Naive B cell (primary cell): ENCODE measurements around the gene HECTD4. TPM values are rescaled to one million over a fixed set of nuclear protein-coding genes. Genes with fewer than 3 reads are reported as not detected.
"Not testable (repeated sequence)": the region's sequence is repeated elsewhere in the genome, so short reads cannot be mapped to it uniquely, and the experiment has no call there.

ENCODE experiments used
- ATAC-seq, 2 donors: fragments of 150-1000 bp; cut with Tn5 transposase; 2 replicates each; pipeline ENCODE4 v1.10.0; 2021; ENCODE audit warnings: low read depth in 2 of 2, mild to moderate bottlenecking in 2 of 2, moderate library complexity in 2 of 2
- DNase-seq: peaks from one replicate; pipeline ENCODE4 v3.0.0; 2022
- H3K27ac Mint-ChIP-seq, 6 donors: one replicate each; pipeline ENCODE4 v1.8.0; 2020 to 2022; ENCODE audit warnings: mild to moderate bottlenecking in 6 of 6, mixed read lengths in 6 of 6, moderate library complexity in 5 of 6, inconsistent platforms in 2 of 6
- H3K27me3 Mint-ChIP-seq, 3 donors: one replicate each; pipeline ENCODE4 v1.8.0; 2021 to 2022; ENCODE audit warnings: mixed read lengths in 3 of 3, mild to moderate bottlenecking in 1 of 3
- H3K36me3 Mint-ChIP-seq, 2 donors: one replicate each; pipeline ENCODE4 v1.8.0; 2020 to 2022; ENCODE audit warnings: mixed read lengths in 2 of 2, inconsistent platforms in 1 of 2, mild to moderate bottlenecking in 1 of 2
- H3K4me1 Mint-ChIP-seq, 3 donors: one replicate each; pipeline ENCODE4 v1.8.0; 2020 to 2022; ENCODE audit warnings: mixed read lengths in 3 of 3, inconsistent platforms in 1 of 3, mild to moderate bottlenecking in 1 of 3, moderate library complexity in 1 of 3
- H3K4me3 Mint-ChIP-seq, 8 donors: one replicate each; pipeline ENCODE4 v1.8.0; 2020 to 2022; ENCODE audit warnings: mild to moderate bottlenecking in 8 of 8, mixed read lengths in 8 of 8, moderate library complexity in 8 of 8, inconsistent platforms in 2 of 8
- H3K9me3 Mint-ChIP-seq, 7 donors: one replicate each; pipeline ENCODE4 v1.8.0; 2020 to 2022; ENCODE audit warnings: mixed read lengths in 7 of 7, mild to moderate bottlenecking in 5 of 7, inconsistent platforms in 2 of 7, moderate library complexity in 1 of 7
- polyA plus RNA-seq, 6 donors: library from polyadenylated mRNA; unstranded; fragments of 300-500 nt; fragmentation: Illumina TruSeq; gene quantifications; one replicate each; pipeline ENCODE4 v1.2.3, GENCODE V29; 2021; ENCODE audit warnings: low read depth in 6 of 6

HECTD4 gene
- polyA plus RNA-seq, 6 donors from 2014 or later, result 6.1 to 19.1 (median 8.0) TPM

DNA sequence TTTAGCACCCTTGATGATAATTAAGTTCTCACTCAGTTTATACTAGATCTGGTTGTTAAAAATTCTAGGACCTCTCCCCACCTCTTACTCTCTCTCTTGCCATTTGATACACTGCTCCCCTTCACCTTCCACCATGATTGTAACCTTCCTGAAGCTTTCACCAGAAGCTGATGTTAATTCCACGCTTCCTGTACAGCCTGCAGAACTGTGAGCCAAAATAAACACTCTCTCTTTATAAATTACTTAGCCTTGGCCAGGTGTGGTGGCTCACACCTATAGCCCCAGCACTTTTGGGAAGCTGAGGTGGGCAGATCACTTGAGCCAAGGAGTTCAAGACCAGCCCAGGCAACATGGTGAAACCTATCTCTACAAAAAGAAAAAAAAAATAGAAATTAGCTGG lies 11.1 kb upstream of the HECTD4 start:
- peaks cover 0 to 9% (median 6%) of the 10 kb centered on the region in 7 donors for H3K9me3 Mint-ChIP-seq
- no peaks in the 10 kb centered on the region for H3K4me1 Mint-ChIP-seq
- DNase-seq (no peak), ATAC-seq (no peak)
- H3K36me3 Mint-ChIP-seq, result peaks cover 0 to 6% of the 10 kb centered on the region in 2 donors
- no peaks in the 10 kb centered on the region for H3K27me3 Mint-ChIP-seq
- no peak overlapping the region for H3K4me3 Mint-ChIP-seq
- H3K27ac Mint-ChIP-seq, result no peak overlapping the region

DNA sequence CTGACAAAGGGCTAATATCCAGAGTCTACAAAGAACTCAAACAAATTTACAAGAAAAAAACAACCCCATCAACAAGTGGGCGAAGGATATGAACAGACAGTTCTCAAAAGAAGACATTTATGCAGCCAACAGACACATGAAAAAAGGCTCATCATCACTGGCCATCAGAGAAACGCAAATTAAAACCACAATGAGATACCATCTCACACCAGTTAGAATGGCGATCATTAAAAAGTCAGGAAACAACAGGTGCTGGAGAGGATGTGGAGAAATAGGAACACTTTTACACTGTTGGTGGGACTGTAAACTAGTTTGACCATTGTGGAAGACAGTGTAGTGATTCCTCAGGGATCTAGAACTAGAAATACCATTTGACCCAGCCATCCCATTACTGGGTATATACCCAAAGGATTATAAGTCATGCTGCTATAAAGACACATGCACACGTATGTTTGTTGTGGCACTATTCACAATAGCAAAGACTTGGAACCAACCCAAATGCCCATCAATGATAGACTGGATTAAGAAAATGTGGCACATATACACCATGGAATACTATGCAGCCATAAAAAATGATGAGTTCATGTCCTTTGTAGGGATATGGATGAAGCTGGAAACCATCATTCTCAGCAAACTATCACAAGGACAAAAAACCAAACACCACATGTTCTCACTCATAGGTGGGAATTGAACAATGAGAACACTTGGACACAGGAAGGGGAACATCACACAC lies 7.9 kb upstream of the HECTD4 start:
- H3K27ac Mint-ChIP-seq, H3K27me3 Mint-ChIP-seq, H3K9me3 Mint-ChIP-seq: not testable (repeated sequence)

DNA sequence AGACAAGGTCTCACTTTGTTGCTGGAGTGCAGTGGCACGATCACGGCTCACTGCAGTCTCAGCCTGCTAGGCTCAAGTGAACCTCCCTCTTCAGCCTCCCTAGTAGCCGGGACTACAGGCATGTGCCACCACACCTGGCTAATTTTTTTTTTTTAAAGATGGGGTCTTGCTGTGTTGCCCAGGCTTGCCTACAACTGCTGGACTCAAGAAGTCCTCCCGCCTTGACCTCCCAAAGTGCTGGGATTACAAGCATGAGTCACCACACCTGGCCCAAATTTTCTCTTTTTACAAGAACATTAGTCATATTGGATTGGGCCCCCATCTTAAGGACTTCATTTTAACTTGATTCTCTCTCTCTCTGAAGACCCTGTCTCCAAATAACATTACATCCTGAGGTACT lies 7.0 kb upstream of the HECTD4 start:
- H3K4me1 Mint-ChIP-seq, result peaks cover 6 to 14% (median 8%) of the 10 kb centered on the region in 3 donors
- H3K4me3 Mint-ChIP-seq, result peak overlapping the region in 1 of 8 donors; percentile 12
- ATAC-seq (no peak), DNase-seq (no peak)
- H3K27me3 Mint-ChIP-seq, result no peaks in the 10 kb centered on the region
- H3K9me3 Mint-ChIP-seq, result no peaks in the 10 kb centered on the region
- no peaks in the 10 kb centered on the region for H3K36me3 Mint-ChIP-seq
- H3K27ac Mint-ChIP-seq, result no peak overlapping the region

More for the DNA sequence above, 7.9 kb upstream of the HECTD4 start:
- not testable (repeated sequence) for DNase-seq, H3K4me3 Mint-ChIP-seq, H3K36me3 Mint-ChIP-seq, ATAC-seq
- peaks cover 6 to 14% (median 8%) of the 10 kb centered on the region in 3 donors for H3K4me1 Mint-ChIP-seq

- H3K36me3 Mint-ChIP-seq, result no peaks in the 10 kb centered on the region
- H3K27me3 Mint-ChIP-seq, result no peaks in the 10 kb centered on the region
- no peak for DNase-seq
- H3K9me3 Mint-ChIP-seq, result no peaks in the 10 kb centered on the region
- peaks cover 6 to 20% (median 16%) of the 10 kb centered on the region in 3 donors for H3K4me1 Mint-ChIP-seq
- H3K4me3 Mint-ChIP-seq, result no peak overlapping the region
- no peak for ATAC-seq
- H3K27ac Mint-ChIP-seq, result peak overlapping the region in 1 of 6 donors; percentile 56
Measured at GRCh38 chr12:112386726-112387125, 4.5 kb upstream of the HECTD4 start.

GRCh38 chr12:112382866-112383265 lies 635 bp upstream of the HECTD4 start:
- no peaks in the 10 kb centered on the region for H3K27me3 Mint-ChIP-seq

DNA sequence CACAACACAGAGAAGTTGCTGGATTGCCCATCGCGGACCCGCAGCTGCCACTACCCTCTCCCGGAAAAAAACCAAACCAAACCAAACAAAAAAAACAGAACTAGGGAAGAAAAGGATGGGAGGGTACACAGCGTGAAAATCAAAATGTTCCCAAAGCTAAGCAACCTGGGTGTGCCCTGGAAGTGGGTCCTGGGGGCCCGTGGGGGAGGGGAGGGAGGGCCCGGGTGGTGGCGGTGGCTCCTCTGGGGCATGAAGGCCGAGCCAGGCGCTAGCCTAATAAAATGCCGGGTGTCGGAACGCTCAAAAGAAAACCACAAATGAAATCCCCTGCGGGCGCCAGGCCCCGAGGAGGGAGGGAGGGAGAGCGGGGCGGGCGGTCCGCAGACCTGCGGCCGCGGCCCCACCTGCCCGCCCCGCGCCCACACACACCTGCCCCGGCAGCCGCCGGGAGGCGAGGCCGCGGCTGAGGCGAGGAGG lies 787 bp downstream of the HECTD4 start:
- peaks cover 16 to 50% (median 33%) of the 10 kb centered on the region in 3 donors for H3K4me1 Mint-ChIP-seq
- peaks cover 0 to 3% (median 0%) of the 10 kb centered on the region in 7 donors for H3K9me3 Mint-ChIP-seq
- peak overlapping the region; percentile 91 to 99 (median 95) for H3K4me3 Mint-ChIP-seq
- H3K27ac Mint-ChIP-seq, result peak overlapping the region in 5 of 6 donors; percentile 33 to 94 (median 89)
- ATAC-seq (peak; percentile 45 to 52), DNase-seq (peak; percentile 8)
- H3K36me3 Mint-ChIP-seq, result peaks cover 0 to 4% of the 10 kb centered on the region in 2 donors
- no peaks in the 10 kb centered on the region for H3K27me3 Mint-ChIP-seq

More at GRCh38 chr12:112382866-112383265, 635 bp upstream of the HECTD4 start:
- H3K4me3 Mint-ChIP-seq, result peak overlapping the region; percentile 86 to 98 (median 94)
- H3K9me3 Mint-ChIP-seq, result peaks cover 0 to 3% (median 0%) of the 10 kb centered on the region in 7 donors
- H3K36me3 Mint-ChIP-seq, result peaks cover 0 to 4% of the 10 kb centered on the region in 2 donors
- ATAC-seq (no peak), DNase-seq (no peak)
- peaks cover 20 to 48% (median 41%) of the 10 kb centered on the region in 3 donors for H3K4me1 Mint-ChIP-seq
- H3K27ac Mint-ChIP-seq, result peak overlapping the region; percentile 51 to 94 (median 91)

DNA sequence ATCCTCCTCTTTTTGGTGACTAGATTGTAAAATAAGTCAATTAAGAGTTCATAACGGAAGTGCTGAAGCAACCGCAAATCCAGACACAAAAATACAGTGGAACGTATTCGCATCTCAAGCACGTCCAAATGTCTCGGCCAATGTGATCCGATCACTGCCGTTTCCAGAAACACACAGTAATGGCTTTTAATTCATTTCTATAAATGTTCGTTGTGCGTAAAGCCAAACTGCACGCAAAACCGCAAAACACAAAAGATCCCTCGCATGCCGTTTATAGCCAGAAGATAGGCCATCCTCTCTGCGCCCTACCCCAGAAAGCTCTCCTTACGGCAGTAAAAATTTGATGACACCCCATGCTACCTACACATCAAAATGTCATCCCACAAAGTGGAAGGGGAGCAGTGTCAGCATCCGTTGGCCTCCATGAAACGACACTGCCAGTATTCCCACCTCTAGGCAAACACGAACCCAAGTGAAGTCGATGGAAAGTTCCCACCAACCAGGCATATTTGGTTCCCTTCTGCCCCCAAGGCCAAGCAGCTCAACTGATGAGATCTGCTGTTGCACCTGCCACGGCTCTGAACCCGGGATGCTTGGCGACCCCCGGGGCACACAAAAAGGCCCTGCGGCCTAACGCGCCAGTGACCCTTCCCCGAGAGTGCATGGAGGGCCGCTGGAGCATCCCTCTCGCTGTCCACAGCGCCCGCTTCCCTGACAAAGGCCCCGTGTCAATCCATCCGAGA lies 1.4 kb downstream of the HECTD4 start:
- Mint-ChIP-seq H3K27ac (peak overlapping the region; percentile 33 to 95 (median 90)), H3K27me3 (no peaks in the 10 kb centered on the region), H3K4me3 (peak overlapping the region; percentile 91 to 99 (median 95)), H3K4me1 (peaks cover 18 to 50% (median 34%) of the 10 kb centered on the region in 3 donors), H3K36me3 (peaks cover 0 to 4% of the 10 kb centered on the region in 2 donors), H3K9me3 (peaks cover 0 to 3% (median 0%) of the 10 kb centered on the region in 7 donors)
- no peak for DNase-seq
- ATAC-seq, result no peak

GRCh38 chr12:112375105-112375504 lies 7.1 kb downstream of the HECTD4 start:
- ATAC-seq (no peak), DNase-seq (no peak)
- Mint-ChIP-seq H3K9me3 (peaks cover 0 to 3% (median 0%) of the 10 kb centered on the region in 7 donors), H3K27me3 (no peaks in the 10 kb centered on the region), H3K4me3 (no peak overlapping the region), H3K4me1 (peaks cover 20 to 62% (median 40%) of the 10 kb centered on the region in 3 donors), H3K36me3 (peaks cover 0 to 9% of the 10 kb centered on the region in 2 donors), H3K27ac (peak overlapping the region in 2 of 6 donors; percentile 48 to 88)

DNA sequence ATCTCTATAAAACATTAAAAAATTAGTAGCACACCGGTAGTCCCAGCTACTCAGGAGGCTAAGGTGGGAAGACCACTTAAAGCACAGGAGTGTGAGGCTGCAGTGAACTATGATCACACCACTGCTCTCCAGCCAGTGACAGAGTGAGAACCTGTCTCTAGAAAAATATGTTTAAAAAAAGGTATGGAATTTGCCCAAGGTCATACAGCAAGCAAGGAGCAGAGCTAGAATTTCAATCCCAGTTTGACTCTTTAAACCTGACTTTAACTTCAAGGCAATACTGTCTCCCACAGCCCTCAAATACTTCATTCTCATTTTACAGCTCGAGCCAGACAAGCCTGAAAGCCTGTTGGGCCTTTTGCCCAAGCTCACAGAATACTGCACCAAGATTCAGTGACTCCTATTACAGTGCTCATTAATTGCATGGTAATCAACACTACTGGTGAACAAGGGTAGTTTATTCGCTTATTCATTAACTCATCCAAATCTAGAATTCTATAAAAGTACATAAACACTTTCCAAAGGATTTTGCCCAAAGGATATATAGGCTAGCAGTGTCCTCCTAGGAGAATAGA lies 8.0 kb downstream of the HECTD4 start:
- H3K27ac Mint-ChIP-seq, result peak overlapping the region in 3 of 6 donors; percentile 48 to 81 (median 75)
- H3K4me1 Mint-ChIP-seq, result peaks cover 24 to 64% (median 38%) of the 10 kb centered on the region in 3 donors

GRCh38 chr12:112370868-112371510 lies 11.2 kb downstream of the HECTD4 start:
- no peak for ATAC-seq

More for the DNA sequence above, 8.0 kb downstream of the HECTD4 start:
- no peak overlapping the region for H3K4me3 Mint-ChIP-seq
- H3K9me3 Mint-ChIP-seq, result peaks cover 0 to 3% (median 0%) of the 10 kb centered on the region in 7 donors
- no peak for DNase-seq
- ATAC-seq, result no peak
- H3K36me3 Mint-ChIP-seq, result peaks cover 0 to 9% of the 10 kb centered on the region in 2 donors
- H3K27me3 Mint-ChIP-seq, result no peaks in the 10 kb centered on the region

GRCh38 chr12:112370199-112370598 lies 12.0 kb downstream of the HECTD4 start:
- Mint-ChIP-seq H3K27me3 (no peaks in the 10 kb centered on the region), H3K4me1 (peaks cover 23 to 50% (median 31%) of the 10 kb centered on the region in 3 donors), H3K27ac (peak overlapping the region in 4 of 6 donors; percentile 2 to 93 (median 56)), H3K36me3 (peaks cover 0 to 4% of the 10 kb centered on the region in 2 donors), H3K4me3 (no peak overlapping the region), H3K9me3 (no peaks in the 10 kb centered on the region)
- DNase-seq, result no peak
- ATAC-seq, result no peak

More at GRCh38 chr12:112370868-112371510, 11.2 kb downstream of the HECTD4 start:
- no peak for DNase-seq
- Mint-ChIP-seq H3K36me3 (peaks cover 0 to 5% of the 10 kb centered on the region in 2 donors), H3K4me3 (no peak overlapping the region), H3K4me1 (peaks cover 23 to 49% (median 31%) of the 10 kb centered on the region in 3 donors), H3K27me3 (no peaks in the 10 kb centered on the region), H3K27ac (peak overlapping the region in 2 of 6 donors; percentile 47 to 84), H3K9me3 (no peaks in the 10 kb centered on the region)

GRCh38 chr12:112368856-112369255 lies 13.4 kb downstream of the HECTD4 start:
- DNase-seq (no peak), ATAC-seq (no peak)
- no peak overlapping the region for H3K27ac Mint-ChIP-seq
- H3K9me3 Mint-ChIP-seq, result no peaks in the 10 kb centered on the region
- H3K27me3 Mint-ChIP-seq, result no peaks in the 10 kb centered on the region
- no peaks in the 10 kb centered on the region for H3K36me3 Mint-ChIP-seq
- H3K4me1 Mint-ChIP-seq, result peaks cover 21 to 40% (median 25%) of the 10 kb centered on the region in 3 donors
- no peak overlapping the region for H3K4me3 Mint-ChIP-seq
